NOMO-1 treated with dmso at 0.1 percent for 144 hours (cell line): ENCODE results near the gene KCND3.

Experiments
- DNase-seq: peaks from one replicate; lab custom pipeline; 2025; ENCODE audit not compliant: unreplicated experiment; lab: John Stamatoyannopoulos, UW

The KCND3 gene

DNA sequence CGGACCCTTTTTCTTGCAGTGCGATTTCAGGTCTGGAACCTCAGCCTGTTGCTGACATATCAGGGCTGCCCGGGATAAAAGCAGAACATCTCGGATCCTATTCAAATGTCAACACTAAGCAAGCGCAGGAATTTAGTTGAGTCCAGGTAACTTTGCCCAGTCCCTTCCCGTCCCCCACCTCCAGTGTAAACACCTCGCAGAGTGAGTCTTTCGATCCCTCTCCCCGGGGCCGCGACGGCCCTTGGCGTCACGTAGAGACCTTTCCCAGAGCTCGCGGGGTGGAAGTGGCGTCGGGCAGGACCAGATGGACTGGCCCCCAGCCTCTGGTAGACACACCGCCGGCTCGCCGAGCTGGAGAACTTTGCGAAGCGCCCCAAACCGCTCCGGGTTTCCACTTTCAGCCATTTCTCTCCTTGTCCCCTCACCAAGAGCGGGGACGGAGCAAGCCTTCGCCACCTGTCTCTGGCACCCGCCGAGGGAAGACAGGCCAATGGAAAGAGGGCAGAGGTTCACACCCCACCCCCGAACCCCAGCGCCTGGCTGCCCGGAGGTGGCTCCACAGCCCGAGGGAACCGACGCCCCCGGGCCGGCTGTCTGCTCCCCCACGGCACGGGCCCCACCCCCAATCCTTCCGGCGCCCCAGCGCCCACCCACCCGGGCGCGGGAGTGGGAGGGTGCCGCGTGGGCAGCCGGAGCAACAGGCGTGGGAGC lies 570 bp downstream of the KCND3 start:
- no peak for DNase-seq

DNA sequence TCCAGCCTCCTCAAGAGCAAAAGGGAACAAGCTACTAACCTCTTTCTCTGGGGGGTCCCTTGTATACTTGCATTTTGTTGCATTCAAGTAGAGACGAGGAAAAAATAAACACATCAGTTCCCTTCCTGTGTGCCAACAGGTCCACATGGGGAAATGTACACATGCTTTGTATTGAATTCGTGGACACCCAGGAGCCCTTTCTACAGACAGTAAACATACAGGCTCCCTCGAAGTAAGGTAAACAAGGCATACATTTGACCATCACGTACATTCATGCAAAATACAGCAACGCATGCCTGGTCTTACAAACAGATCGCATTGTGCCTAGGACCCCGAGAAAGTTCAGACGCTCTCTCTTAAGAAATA lies 1.1 kb downstream of the KCND3 start:
- no peak for DNase-seq

DNA sequence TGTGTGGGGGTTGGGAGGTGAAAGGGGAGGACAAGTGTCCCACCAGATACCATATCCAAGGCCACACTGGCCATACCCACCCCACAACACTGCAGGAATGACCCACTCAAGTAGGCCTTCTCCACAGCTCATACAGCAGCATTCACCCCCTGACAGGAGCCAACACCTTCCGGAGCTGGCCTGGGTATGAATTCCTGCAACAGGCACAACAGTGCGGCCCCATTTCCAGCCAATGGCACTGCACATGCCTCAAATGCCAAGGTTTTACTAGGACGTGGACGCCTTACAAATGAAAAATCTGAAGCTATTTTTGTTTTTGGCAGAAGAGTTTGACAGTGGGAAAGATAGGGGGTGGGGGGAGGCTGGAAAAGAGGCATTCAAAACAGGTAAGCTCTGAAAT lies 2.0 kb downstream of the KCND3 start:
- no peak for DNase-seq

DNA sequence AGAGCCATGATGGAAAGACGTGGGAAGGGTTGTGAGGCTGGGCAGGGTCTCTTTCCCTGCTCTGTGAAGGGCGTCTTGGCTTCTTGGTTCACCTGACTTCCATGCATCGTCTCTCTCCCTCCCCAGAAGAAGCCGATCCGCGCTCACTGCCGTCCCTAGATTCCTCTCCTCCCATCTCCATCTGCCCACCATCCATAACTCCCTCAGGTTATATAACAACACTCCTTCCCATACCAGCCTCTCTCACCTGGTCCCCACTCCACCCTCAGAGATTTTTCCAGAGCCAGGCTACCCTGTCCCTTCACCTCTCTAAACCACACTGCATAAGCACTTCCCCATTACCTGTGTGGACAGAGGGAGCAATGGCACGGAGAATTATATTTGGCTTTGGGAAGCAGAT lies 6.0 kb downstream of the KCND3 start:
- DNase-seq = no peak

DNA sequence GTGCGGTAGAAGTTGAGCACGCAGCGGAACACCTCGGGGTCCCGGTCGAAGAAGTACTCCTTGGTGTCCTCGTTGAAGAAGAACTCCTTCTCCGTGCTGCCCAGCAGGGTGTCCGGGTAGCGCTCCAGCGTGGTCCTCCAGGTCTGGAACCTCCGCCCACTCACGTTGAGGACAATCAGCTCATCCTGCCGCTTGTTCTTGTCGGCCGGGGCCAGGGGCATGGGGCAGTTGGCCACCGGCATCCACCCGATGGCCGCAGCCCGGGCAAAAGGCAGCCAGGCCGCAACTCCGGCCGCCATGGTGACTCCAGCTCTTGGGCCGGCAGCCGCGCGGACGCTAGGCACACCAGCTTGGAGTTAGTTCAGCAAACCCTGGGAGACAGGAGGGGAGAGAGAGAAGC lies 7.0 kb downstream of the KCND3 start:
- no peak for DNase-seq

DNA sequence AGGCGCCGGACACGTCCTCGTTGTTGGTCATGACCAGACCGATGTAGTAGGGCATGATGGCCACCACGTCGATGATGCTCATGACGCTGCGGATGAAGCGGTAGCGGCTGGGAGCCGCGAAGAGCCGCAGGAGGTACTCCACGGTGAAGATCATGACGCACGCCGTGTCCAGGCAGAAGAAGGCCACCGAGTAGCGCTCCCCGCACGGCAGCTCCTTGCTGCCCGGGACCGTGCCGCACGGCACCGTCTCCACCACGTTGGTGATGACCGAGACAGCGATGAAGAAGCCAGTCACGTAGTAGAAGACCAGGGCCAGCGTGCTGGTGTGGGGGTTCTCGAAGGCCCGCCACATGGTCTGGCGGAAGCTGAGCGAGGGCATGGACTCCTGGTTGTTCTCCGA lies 7.6 kb downstream of the KCND3 start:
- DNase-seq = no peak

DNA sequence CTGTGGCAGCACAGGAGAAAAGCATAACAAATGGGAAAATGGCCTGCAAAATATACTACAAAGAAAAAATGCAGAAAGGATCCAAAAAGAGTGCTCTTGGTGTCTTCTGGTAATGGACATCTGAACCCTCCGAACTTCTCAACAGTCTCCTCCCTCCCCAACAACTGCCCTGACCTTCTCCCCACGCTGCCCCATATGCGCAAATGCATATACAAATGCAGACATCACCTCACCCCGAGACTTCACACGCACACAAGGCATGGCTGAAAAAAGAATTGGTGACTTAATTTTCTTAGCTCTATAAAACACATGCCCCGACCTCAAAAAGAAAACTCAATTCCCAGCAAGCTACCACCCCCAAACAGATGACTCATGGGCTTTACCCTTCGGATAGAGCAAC lies 8.4 kb downstream of the KCND3 start:
- DNase-seq = no peak

DNA sequence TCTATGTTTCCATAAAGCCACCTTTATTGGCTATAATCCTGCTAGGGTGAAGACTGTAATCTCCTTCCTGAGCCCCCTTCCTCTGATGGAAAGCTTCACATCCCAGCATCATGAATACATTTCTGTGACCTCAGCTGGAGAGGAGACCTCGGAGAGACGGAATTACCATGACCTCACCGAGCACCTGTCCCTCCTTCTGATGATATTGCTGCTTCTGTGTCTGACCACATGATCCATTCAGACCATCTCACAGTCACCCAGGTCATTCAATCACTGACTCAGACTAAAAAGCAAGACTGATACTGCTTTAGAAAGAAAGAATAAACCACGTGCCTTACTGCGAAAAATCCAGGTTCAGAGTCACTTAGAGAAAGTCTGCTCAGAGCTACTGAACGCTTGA lies 8.8 kb downstream of the KCND3 start:
- no peak for DNase-seq

DNA sequence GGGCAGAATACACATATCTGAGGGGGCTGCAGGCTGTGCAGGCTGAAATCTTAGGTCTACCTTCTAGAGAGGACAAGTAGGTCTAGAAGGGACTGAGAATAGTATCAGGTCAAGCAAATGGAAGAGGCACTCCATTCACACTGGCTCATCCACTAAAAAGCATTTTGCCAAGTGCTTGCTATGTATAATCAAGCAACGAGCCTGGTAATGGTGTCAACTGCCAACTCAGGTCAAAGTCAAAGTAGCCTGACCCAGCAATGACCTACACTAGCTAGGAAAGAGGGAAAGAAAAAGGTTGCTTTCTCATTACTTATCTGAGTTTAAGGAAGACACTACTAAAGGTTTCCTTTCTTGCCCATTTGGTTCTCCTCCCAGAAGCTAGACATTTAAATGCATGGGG lies 10.8 kb downstream of the KCND3 start:
- no peak for DNase-seq

DNA sequence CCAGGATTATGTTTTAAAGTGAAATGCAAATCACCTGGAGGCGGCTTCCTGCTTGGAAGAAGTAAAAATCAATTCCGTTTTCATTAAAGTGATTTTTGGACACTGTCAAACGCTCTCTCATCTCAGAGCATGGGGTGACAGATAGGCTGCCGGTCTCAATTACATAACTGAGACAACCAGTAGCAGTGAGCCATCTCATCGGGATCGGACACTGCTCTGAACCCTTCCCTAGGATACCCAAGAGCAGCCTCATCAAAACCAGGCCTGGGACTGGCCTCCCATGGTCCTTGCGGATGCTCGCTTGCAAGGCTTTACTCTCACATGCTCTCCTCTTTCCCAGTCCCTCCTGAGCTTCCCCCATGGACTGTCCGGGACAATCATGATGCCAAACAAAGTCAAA lies 12.1 kb downstream of the KCND3 start:
- no peak for DNase-seq

DNA sequence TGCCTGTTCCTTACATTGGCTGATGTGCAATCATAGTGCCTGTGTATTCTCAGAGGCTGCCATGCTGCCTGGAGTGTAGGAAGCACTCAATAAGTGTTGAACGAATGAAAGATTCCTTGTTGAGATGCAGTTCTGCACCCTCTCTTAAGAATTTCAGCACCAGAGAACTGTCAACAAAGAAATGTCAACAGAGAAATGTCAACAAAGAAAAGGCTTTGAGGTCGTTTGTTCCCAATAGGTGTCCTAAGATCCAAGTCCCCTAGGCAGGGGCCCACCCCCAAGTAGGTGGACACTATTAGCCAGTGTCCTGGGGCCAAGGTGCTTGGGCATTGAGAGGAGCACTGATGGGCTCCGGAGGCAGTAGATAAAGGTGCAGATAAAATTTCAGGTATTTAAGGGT lies 12.6 kb downstream of the KCND3 start:
- no peak for DNase-seq

DNA sequence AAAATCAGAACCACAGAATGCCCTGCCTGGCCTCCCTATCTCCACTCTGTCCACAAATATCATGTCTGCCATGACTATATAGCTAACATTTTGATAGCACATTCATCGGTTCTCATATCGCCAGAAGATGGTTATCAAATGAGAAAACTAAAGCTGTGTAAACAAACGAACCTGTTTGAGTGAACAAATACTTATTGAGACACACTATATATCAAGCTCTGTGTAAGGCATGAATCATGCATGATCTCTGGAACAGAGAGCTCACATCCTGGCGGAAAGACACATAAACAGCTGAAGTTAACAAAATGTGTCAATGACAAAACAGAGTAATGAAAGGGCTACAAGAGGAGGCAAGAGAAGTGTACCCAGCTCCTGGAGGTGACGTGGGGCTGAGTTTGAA lies 13.1 kb downstream of the KCND3 start:
- no peak for DNase-seq

DNA sequence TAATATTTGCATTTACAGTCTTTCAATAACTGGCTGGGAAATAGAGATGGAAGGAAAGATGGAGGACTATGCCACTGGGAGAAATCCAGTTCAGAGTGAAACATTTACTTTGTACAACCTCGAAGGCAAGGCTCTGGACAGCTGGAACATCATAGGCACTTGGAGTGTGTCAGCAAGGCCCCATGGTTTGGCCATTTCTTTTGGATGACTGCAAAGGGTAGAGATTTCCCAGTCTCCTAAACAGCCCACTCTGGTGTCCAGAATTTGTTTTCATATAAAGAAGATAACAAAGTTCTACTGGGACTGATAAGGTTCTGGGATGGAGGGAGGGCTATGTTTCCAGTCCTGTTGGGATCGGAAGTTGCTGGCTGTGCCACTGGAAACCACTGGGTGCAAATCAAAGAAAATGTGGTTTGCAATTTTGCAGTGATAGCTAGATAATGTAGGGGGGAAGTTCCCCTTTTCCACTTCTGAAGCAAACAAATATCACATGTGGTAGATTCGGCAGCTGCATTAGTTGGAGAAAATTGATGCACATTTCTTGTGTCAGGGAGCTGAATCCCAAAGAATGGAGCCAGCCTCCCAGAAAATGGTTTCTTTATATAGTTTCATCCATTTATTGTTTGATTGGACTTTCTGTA lies 16.2 kb downstream of the KCND3 start:
- DNase-seq = no peak

DNA sequence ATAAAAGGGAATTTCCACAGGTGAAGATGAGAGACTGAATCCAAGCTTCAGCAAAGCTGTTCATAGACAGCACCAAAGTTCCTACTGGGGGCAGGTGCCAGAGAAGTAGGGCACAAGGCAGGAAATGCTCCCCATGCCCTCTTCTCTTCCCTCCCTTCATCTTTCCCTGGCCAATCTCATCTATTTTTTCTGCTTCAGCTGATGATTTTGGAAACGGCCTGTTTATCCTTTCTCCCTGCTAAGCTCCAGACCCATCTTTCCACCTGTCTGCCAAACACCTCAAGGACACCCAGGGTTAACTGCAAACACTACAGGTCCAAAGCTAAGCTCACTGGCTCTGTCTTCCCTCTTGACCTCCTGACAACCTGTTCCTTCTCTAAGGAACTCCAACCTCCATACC lies 18.1 kb downstream of the KCND3 start:
- DNase-seq = no peak

DNA sequence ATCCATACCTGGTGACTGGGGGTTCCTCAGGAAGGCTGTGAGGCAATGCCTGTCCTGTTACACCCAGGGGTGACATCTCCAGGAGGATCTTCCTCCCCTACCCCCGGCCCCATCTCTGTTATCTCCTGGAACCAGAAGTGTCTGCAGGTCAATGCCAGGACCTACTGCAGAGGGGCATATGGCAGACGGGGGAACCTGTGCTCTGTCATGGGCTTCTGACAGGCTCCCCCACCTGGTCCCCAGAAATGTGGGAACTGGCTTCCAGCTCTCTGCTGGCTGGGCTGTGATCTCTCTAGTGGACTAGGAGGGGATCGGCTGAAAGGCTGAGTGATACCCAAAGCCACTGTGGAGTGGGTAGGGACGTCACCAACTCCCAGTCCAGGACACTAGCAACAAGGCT lies 21.0 kb downstream of the KCND3 start:
- DNase-seq = no peak

DNA sequence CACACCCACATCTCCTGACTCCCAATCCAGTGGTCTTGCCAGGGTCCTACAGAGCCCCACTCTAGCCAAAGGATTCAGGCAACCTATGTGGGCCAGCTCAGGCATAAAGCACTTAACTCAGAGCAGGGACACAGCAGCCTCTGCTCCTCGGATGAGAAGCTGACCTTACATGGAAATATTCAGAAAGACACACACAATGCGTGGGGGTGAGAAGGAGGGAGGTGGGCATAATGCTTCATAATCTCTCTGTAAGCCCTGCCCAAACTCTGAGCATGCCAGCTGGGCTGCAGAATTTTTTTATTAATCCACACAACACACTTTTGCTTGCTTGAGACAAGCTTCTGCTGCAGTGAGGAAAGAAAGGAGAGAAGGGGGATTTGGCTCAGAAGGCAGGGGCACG lies 21.6 kb downstream of the KCND3 start:
- no peak for DNase-seq

DNA sequence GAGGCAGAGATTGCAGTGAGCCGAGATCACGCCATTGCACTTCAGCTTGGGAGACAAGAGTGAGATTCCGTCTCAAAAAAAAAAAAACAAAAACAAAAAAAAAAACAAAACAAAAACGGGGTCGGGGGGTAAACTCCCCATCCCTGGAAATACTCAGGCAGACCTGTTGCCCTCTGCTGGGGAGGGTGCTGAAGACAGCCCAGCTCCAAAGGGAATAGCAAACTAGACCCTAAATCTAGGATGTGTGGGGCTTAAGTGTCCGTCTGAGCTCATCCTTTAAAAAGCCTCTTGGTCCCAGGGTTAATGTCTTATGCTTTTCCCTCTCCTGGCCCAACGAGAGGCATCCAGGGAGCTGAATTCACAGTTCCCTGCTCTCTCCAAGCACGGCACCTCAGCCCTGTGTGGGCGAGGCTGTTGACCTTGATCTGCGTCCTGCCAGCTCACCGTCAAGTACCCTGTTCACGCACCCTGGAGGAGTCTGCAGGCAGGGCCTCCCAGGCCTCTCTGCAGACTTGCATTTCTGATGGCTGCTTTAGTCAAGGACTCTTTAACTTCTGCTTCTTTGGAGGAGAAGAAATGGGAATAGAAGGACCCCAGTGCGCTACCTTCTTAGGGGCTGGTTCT lies 22.3 kb downstream of the KCND3 start:
- no peak for DNase-seq

DNA sequence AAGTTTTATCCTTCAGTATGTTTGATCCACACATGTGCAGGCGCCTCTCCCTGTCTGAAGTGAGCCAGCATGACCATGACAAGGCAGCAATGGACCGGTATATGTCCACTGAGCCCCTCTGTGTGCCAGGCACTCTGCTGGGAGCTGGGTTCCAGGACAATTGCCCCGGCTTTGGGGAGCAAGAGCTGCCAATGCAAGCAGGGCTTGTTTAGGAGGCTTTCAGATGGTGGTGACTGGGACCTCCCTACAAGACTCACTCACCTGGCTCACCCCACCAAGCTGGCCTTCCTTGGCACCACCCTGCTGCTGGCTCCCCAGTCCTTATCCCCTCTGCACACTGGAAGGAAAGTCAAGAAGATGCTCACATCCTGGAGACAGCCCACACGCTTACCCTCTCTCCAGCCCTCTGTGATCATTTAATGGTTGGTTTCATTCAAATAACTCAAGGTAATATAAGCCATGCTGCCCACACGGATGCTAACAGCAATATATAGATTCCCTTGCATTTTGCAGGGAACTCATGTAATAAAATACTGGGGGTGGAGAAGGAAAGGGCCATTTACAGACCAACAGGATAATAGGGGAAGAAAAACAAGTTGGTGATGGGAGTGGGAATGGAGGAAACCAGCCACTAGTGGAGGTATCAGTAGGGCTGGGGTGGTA lies 23.6 kb downstream of the KCND3 start:
- no peak for DNase-seq

DNA sequence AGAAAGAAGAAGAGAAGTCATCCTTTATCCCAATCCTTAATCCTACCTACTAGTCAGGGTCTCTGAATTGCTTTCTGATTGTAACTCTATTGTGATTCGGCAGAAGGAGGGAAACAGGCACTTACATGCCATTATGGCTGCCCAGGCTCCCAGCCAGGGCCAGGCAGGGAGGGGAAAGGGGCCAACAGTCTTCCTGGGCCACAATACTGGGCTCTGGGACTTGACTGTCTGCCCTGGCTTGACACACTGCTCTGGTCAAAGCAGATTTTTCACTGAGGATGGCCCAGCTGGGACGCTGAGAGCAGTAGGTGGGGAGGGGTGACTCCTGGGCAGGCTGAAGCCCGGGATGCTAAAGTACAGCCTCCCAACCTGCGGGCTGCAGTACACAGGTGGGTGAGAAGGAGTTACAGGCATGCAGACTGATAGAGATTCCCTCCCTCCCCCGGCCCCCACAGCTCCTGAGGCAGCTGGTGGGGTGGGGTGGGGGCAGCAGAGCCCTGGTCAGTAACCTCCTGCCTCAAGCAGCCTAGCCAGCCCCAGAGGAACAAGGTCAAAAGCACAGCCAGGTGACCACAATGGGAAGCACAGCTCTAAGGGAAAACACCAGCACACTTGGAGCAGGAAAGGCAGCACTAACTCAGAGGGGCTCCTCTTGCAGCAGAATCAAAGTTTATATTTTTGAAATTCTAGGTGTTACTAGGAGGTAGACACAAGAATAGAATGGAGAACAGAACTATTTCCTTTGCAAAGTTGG lies 25.3 kb downstream of the KCND3 start:
- DNase-seq = no peak

DNA sequence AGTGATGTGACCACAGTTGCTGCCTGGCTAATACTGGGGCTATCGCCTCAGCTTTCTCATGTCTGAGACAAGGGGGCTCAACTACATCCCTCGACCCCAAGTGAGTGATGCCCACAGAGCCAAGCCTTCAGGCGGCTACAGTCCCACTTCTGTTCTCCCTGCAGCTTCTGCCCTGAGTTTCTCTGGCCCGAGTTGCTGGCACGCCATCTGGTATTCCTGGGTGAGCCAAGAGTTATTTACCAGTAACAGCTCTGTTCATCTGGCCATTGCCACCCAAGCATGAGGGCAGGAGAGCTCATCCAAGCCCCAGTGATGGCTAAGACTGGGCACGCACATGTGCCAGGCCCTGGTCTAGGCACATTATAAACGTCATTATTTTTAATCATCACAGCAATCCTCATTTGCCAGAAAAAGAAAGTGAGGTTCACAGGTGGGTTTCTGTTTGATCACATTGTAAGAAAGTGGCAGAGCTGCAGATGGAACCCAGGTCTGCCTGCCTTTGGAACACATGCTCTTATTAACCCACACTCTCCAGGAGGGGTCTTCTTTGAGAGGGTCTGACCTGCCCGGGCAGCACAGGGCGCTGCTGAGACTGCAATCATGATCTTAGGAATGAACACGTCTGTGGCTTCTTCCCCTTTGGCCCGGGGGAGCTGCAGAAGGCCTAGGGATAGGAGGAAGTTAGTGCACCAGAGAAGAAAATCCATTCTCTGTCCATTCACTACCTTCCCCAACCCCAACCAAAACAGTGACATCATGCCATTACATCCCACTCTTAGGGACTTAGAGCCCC lies 27.5 kb downstream of the KCND3 start:
- no peak for DNase-seq

DNA sequence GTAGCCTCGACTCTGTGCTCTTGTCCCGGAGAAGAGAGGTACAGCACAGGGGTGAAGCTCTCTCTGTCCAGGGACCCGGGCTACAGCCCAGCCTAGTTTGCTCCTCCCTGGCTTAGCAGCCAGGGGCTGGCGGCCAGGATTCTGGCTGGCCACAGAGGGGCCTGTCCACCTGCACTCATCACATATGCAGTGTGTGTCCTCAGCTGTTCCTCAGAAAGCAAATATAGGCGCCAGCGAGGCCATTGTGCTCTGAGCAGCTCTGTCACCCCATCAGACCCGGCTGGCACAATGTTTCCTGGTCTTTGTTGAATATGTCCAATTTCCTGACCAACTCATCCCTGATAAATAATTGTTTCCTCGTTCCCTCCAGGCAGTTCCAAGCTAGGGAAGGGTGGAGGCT lies 28.5 kb downstream of the KCND3 start:
- DNase-seq = no peak
